Panc1 (cell line): ENCODE measurements around the gene SPIB. TPM values are rescaled to one million over a fixed set of nuclear protein-coding genes. Genes with fewer than 3 reads are reported as not detected.
A peak's percentile ranks its signal among the peaks of the same experiment; 100 is the strongest.

Experiments
- ATAC-seq: fragments of 200-7000 bp; cut with Tn5 transposase; 2 replicates; pipeline ENCODE4 v1.9.1; 2020; ENCODE audit warnings: mild to moderate bottlenecking, moderate library complexity
- BruUV-seq: library from RNA; stranded (reverse); fragments of 400-500 nt; replicated peaks from 2 replicates; lab custom pipeline; 2021; lab: Mats Ljungman, UMichigan
- CTCF ChIA-PET: fragments of 300-600 bp; sonication (Branson Sonifier 250); formaldehyde crosslinking; loops from one replicate; lab custom pipeline; 2022; ENCODE audit warnings: antibody characterized with exemption; lab: Charles Lee
- POLR2A ChIA-PET: fragments of 300-600 bp; sonication (Branson Sonifier 250); formaldehyde crosslinking; loops from one replicate; lab custom pipeline; 2022; ENCODE audit warnings: antibody characterized with exemption; lab: Charles Lee
- DNase-seq: peaks from one replicate; pipeline ENCODE4 v3.0.0-alpha.2; 2010; ENCODE audit warnings: low read depth, low spot score
- H3K27ac ChIP-seq: 2 replicates; pipeline ENCODE4 v1.5.1; 2011; ENCODE audit warnings: mild to moderate bottlenecking, low read length, inconsistent platforms
- H3K27me3 ChIP-seq: fragments of 200-500 bp; sonication (Bioruptor generic); 2 replicates; pipeline ENCODE4 v1.6.0; 2014; ENCODE audit warnings: low read length, inconsistent platforms; ENCODE audit not compliant: control insufficient read depth, insufficient read depth
- H3K36me3 ChIP-seq: fragments of 200-500 bp; sonication (Bioruptor generic); 2 replicates; pipeline ENCODE4 v1.5.1; 2014; ENCODE audit warnings: inconsistent platforms, mild to moderate bottlenecking, low read length, moderate library complexity; ENCODE audit not compliant: control insufficient read depth, insufficient read depth
- H3K4me1 ChIP-seq: 2 replicates; pipeline ENCODE4 v1.5.1; 2011; ENCODE audit warnings: inconsistent platforms, mild to moderate bottlenecking, low read length, moderate library complexity; ENCODE audit not compliant: control insufficient read depth, insufficient read depth
- H3K4me3 ChIP-seq, 2 experiments: 2 replicates each; pipeline ENCODE4 v1.5.1; 2011 to 2012; ENCODE audit warnings: low read depth in 2 of 2, low read length in 2 of 2, mild to moderate bottlenecking in 2 of 2, inconsistent platforms in 1 of 2, moderate library complexity in 1 of 2
- H3K9me3 ChIP-seq: fragments of 200-500 bp; sonication (Bioruptor generic); 2 replicates; pipeline ENCODE4 v1.5.1; 2014; ENCODE audit warnings: low read depth, mild to moderate bottlenecking, inconsistent platforms, low read length, moderate library complexity; ENCODE audit not compliant: control insufficient read depth, insufficient read depth
- POLR2AphosphoS5 ChIP-seq: IDR thresholded peaks from 2 replicates; pipeline ENCODE4 v1.6.1; 2012; ENCODE audit warnings: mild to moderate bottlenecking, low read depth, low read length, moderate library complexity
- REST ChIP-seq, 2 experiments: IDR thresholded peaks; 2 replicates each; pipeline ENCODE4 v1.6.1; 2011 to 2012; ENCODE audit warnings: low read depth in 2 of 2, control low read depth in 1 of 2, low read length in 1 of 2, mild to moderate bottlenecking in 1 of 2, moderate library complexity in 1 of 2; ENCODE audit not compliant: insufficient read depth in 1 of 2
- SIN3A ChIP-seq: IDR thresholded peaks from 2 replicates; pipeline ENCODE4 v1.6.1; 2012; ENCODE audit warnings: low read depth, mild to moderate bottlenecking, low read length, moderate library complexity, borderline replicate concordance; ENCODE audit not compliant: insufficient read depth
- TCF7L2 ChIP-seq: IDR thresholded peaks from 2 replicates; pipeline ENCODE4 v1.6.1; 2011; ENCODE audit warnings: mild to moderate bottlenecking, low read depth, low read length, inconsistent platforms
- in situ Hi-C: cut with HindIII; loops from 2 replicates; pipeline ENCODE4 v1.10.0; 2016; ENCODE audit warnings: low sequenced_read_pairs, low pct_unique_long_range_greater_than_20kb
- intact Hi-C: fragments of 100-400 bp; cut with micrococcal nuclease; formaldehyde crosslinking; loops from one replicate; pipeline ENCODE4 v1.10.0; 2022; ENCODE audit not compliant: unreplicated experiment
- total RNA-seq: library from RNA; stranded (reverse); gene quantifications from one replicate; pipeline ENCODE4 v1.2.1, GENCODE V29; 2021; ENCODE audit not compliant: unreplicated experiment
- TF ChIP-seq, protein P1 (sequence below): fragments of 450-650 bp; IDR thresholded peaks from 2 replicates; pipeline ENCODE4 v1.5.1; 2017; ENCODE audit warnings: mild to moderate bottlenecking

SPIB gene
- total RNA-seq, 1 experiment from 2014 or later, result not detected

DNA sequence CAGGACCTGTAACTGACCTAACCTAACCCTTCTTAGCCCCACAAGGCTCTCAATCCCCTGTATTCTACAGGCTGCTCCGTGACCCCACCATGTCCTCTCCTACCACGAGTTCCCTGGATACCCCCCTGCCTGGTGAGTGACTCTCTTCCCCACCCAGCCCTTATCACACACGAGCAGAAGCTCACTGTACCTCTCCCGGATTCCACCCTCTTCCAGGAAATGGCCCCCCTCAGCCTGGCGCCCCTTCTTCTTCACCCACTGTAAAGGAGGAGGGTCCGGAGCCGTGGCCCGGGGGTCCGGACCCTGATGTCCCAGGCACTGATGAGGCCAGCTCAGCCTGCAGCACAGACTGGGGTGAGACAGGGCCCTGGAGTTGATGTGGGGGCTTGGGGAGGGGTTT, 41.2 kb upstream of the SPIB start:
- BruUV-seq, result no TSS peak

DNA sequence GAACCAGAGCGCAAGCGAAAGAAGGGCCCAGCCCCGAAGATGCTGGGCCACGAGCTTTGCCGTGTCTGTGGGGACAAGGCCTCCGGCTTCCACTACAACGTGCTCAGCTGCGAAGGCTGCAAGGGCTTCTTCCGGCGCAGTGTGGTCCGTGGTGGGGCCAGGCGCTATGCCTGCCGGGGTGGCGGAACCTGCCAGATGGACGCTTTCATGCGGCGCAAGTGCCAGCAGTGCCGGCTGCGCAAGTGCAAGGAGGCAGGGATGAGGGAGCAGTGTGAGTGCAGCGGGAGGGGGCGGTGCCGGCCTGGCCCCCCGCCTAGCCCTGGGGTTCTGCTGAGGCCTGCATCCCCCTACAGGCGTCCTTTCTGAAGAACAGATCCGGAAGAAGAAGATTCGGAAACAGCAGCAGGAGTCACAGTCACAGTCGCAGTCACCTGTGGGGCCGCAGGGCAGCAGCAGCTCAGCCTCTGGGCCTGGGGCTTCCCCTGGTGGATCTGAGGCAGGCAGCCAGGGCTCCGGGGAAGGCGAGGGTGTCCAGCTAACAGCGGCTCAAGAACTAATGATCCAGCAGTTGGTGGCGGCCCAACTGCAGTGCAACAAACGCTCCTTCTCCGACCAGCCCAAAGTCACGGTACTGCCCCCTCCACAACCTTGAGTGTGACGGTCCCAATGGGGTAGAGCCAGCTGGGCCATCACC, 40.4 kb upstream of the SPIB start:
- DNase-seq (no peak), ATAC-seq (no peak)
- TSS peak; percentile 74 for BruUV-seq
- POLR2A ChIA-PET, result no interaction called here
- intact Hi-C loops (no loop called here), in situ Hi-C loops (no loop called here)
- H3K9me3 ChIP-seq, result no peaks in the 10 kb centered on the region
- CTCF ChIA-PET, result no interaction called here
- H3K36me3 ChIP-seq, result no peaks in the 10 kb centered on the region
- no peak overlapping the region for H3K4me3 ChIP-seq
- peaks cover 6% of the 10 kb centered on the region for H3K4me1 ChIP-seq
- H3K27me3 ChIP-seq, result no peaks in the 10 kb centered on the region
- H3K27ac ChIP-seq, result no peak overlapping the region
- TF ChIP-seq, protein P1, sequence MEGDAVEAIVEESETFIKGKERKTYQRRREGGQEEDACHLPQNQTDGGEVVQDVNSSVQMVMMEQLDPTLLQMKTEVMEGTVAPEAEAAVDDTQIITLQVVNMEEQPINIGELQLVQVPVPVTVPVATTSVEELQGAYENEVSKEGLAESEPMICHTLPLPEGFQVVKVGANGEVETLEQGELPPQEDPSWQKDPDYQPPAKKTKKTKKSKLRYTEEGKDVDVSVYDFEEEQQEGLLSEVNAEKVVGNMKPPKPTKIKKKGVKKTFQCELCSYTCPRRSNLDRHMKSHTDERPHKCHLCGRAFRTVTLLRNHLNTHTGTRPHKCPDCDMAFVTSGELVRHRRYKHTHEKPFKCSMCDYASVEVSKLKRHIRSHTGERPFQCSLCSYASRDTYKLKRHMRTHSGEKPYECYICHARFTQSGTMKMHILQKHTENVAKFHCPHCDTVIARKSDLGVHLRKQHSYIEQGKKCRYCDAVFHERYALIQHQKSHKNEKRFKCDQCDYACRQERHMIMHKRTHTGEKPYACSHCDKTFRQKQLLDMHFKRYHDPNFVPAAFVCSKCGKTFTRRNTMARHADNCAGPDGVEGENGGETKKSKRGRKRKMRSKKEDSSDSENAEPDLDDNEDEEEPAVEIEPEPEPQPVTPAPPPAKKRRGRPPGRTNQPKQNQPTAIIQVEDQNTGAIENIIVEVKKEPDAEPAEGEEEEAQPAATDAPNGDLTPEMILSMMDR, result no peak
- TF ChIP-seq POLR2AphosphoS5, result no peak
- no peak for TF ChIP-seq TCF7L2
- no peak for TF ChIP-seq REST (IDR thresholded peaks at IDR 0.05; ENCODE audit: insufficient read depth in 1 of 2, low read depth in 2 of 2, low read length in 1 of 2)
- TF ChIP-seq SIN3A, result no peak

More for the DNA sequence above, 41.2 kb upstream of the SPIB start:
- Histone ChIP-seq H3K27me3 (no peaks in the 10 kb centered on the region), H3K4me3 (no peak overlapping the region), H3K4me1 (peaks cover 4% of the 10 kb centered on the region; the same call in 1 of the 2 replicates), H3K36me3 (no peaks in the 10 kb centered on the region), H3K27ac (no peak overlapping the region), H3K9me3 (no peaks in the 10 kb centered on the region)
- intact Hi-C loops, result no loop called here
- TF ChIP-seq TCF7L2, result no peak
- TF ChIP-seq REST (IDR thresholded peaks at IDR 0.05; ENCODE audit: insufficient read depth in 1 of 2, low read depth in 2 of 2, low read length in 1 of 2), result no peak
- TF ChIP-seq POLR2AphosphoS5, result no peak
- TF ChIP-seq, protein P1, result no peak
- no peak for TF ChIP-seq SIN3A
- ChIA-PET POLR2A (no interaction called here), CTCF (no interaction called here)
- no peak for DNase-seq
- ATAC-seq, result no peak
- in situ Hi-C loops, result no loop called here
